Activated CD4-positive, alpha-beta T cell treated with anti-CD3 and anti-CD28 coated beads, Interleukin-2, amount 50 U/mL, for 4 hours (primary cell): ENCODE results near the gene CREB3.
A peak's percentile ranks its signal among the peaks of the same experiment; 100 is the strongest.

Source experiments
- DNase-seq, 2 experiments: peaks; one replicate each; pipeline ENCODE4 v3.0.0-alpha.2; 2020

The CREB3 gene

DNA sequence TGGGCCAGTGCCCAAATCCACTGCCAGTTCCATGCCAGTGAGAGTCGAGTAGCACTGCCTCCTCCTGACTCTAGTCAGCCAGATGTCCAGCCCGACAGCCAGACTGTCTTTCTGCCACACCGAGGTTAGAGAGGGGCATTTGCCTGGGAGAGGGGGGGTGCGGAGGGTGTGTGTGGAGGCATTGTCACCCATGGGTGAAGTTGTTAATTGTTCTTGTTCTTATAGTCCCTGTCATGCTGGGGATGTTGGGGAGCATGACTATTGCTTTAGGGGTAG lies 17.7 kb downstream of the CREB3 start:
- no peak for DNase-seq

- DNase-seq, result no peak
These were observed 21.0 kb downstream of the CREB3 start for GRCh38 chr9:35753466-35753865.

DNA sequence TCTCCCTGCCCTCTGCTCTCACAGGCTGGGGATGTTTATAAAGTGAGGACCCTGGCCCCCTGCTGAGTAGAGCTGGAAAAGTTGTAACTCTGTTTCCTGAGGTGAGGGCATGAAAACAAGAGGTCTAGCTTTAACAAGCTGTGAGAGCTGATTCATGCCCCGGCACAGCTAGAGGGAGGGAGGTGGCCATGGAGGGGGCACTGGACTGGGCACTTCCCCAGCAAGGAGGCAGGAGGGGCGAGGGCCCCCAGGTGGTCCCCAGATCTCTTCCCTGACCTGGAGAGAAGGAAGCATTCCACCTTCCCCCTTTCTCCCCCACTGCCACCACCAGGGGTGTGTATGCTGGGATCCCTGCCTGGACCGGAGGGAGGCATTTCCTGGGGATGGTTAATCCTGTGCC lies 21.8 kb downstream of the CREB3 start, which contains the start of gene MSMP:
TSS of gene MSMP (minus strand) at position 13 of the 400 bp plus-strand sequence. CDS start 147 bp downstream, outside the sequence.
- no peak for DNase-seq

DNA sequence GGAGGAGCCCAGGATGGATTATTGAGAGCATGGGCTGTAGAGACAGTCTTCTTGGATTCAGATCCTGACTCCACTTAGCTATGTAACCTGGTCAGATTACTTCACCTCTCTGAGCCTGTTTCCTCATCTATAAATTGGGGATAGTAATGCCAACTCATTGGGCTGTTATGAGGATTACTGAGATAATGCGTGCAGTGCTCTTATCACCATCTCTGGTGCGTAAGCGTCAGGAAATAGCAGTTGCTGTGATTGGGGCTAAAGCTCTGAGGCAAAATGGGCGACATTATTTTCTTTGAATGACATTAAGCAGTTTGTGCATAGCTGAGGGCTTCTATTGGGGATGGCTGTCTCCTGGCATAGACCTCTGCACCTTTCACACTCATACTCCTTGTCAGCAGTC lies 22.6 kb downstream of the CREB3 start:
- no peak for DNase-seq

- peak; percentile 74 to 76 for DNase-seq
These were observed 24.1 kb downstream of the CREB3 start for GRCh38 chr9:35756275-35757225.

DNA sequence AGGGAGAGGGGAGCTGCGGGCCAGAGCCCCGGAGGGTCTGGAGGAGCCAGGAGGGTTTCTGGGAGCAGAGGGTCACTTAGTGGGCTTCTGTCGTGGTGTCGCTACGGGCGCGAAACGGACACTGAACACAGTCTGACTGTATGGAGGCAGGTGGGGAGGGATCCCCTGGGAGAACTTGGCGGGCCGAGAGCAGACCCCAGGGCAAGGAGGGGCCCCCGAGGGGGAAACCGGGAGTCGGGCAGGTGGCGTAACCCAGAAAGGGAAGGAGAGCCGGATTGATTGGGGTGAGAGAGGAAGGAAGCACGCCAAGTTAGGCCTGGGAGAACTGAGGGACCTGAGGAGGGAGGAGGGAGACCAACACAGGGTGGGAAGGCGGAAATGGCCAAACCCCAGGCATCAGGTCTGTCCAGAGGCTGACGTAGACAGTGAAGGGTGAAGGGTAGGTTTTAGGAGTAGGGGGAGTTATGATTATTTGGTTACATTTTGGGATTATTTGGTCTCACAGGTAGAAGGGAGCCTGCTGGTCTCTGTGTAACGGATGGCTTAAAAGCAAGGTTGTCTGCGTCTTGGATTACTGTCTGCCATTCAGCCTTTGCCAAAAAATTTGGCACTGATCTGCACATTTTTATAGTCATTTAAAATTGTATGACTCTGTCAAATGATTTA lies 24.9 kb downstream of the CREB3 start:
- no peak for DNase-seq

- no peak for DNase-seq
These were observed 25.4 kb downstream of the CREB3 start for GRCh38 chr9:35757892-35758275.

- DNase-seq, result no peak
These were observed 26.1 kb downstream of the CREB3 start for GRCh38 chr9:35758475-35759050.

DNA sequence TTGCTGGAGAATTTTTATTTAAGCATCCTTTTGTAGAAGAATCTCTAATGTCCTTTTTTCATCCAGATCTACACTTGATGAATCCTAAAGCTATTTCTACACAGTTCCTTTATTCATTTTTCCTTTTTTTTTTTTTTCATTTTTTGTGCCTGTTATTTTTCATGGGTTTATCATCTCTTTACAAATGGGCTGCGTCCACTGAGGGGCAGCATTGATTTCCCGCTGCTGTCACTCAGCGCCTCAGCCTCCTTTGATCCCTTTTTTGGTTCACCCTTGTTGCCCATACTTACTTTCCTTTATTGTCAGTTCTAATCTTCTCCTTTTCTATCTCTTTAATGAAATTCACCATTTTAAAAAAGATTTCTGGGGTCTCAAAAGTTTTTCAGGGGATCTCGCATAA lies 27.3 kb downstream of the CREB3 start:
- DNase-seq, result no peak

DNA sequence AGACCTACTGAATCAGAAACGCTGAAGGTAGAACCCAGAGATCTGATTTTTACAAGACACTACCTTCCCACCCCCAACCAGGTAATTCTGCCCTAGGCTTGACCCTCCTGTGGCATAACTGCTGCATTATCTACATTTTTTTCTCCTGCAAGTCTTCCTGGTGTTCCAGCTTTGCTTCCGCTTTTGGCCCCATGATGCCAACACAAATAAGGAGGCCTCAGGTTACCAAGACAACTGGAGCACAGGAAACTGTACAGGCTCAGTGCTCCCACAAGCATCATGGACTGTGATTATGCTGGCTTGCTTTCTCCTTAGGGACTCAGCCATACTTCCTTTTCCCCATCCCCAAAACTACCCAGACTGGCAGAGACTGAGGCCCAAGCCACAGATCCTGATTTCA lies 28.2 kb downstream of the CREB3 start:
- DNase-seq, result no peak

- no peak for DNase-seq
These were observed 30.7 kb downstream of the CREB3 start for GRCh38 chr9:35763181-35763580.

DNA sequence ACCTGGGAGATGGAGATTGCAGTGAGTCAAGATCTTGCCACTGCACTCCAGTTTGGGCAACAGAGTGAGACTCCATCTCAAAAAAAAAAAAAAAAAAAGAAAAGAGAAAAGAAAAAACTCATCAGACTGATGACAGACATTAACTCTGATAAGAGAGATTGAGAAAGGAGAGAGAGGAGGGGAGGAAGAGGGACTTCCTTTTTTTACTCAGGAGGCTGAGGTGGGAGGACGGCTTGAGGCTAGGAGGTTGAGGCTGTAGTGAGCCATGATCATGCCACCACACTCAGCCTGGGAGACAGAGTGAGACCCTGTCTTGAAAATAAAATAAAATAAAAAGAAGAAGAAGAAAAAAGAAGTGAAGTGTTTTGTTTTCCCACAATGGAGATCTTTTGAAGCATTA lies 31.3 kb downstream of the CREB3 start:
- no peak for DNase-seq

DNA sequence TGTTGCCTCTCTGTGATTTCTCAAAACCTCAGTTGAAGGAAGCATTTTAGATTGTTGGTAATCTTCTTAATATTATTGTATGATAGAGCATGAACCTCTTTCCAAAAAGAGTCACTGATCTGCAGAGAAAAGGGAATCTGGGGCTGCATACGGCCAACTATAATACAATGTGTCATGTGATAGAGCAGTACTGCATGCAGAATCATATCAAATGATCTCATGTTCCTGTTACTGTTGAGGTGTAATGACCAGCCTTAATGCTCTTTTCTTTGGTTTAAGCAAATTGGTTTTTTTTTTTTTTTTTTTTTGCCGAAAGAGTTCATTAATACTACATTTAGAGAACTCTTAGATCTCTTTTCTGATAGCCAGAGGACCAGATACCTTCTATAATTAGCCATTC lies 34.5 kb downstream of the CREB3 start:
- no peak for DNase-seq

- no peak for DNase-seq
These were observed 35.0 kb downstream of the CREB3 start for GRCh38 chr9:35767458-35767857.

GRCh38 chr9:35769763-35770162 lies 37.3 kb downstream of the CREB3 start:
- no peak for DNase-seq

DNA sequence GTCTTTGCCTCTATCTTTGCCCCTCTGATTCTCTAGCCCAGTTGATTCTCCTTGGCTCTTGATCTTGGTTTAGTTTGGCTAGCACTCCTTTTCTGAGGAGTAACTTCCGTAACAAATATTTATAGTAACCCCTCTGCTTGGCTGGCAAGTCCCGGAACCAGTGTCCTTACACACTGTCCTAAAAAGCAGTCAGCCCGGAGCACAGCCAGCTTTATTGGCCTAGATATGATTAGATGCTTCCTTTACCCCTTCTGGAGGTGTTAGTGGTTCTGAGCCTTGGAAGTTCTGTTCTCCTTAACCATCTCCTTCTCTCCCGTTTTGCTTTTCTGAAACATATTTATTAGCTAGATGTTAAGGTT lies 38.6 kb downstream of the CREB3 start:
- no peak for DNase-seq

- no peak for DNase-seq
These were observed 39.1 kb downstream of the CREB3 start for GRCh38 chr9:35771534-35771933.

GRCh38 chr9:35771943-35772342 lies 39.5 kb downstream of the CREB3 start:
- DNase-seq, result no peak

GRCh38 chr9:35774907-35775635 lies 42.6 kb downstream of the CREB3 start:
- no peak for DNase-seq

GRCh38 chr9:35776018-35776417 lies 43.6 kb downstream of the CREB3 start:
- no peak for DNase-seq

DNA sequence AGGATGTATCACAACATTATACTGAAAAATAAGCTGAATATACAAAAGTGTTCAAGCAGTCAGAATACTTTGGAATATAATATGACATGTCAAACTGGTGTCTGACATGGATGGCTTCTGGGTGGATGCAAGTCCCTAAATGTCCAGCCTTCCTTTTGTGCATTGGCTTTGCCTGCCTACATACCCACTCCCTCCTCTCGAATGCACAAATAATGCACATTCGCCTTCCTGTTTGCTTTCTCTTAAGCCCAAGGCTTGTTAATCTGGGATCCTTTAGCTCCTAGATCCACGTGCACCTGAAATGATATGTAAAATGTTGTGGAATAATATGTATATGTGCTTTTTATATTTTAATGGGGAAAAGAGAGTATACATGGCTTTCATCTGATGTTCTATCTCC lies 46.0 kb downstream of the CREB3 start:
- DNase-seq, result no peak

GRCh38 chr9:35781066-35781465 lies 48.6 kb downstream of the CREB3 start:
- DNase-seq, result no peak

DNA sequence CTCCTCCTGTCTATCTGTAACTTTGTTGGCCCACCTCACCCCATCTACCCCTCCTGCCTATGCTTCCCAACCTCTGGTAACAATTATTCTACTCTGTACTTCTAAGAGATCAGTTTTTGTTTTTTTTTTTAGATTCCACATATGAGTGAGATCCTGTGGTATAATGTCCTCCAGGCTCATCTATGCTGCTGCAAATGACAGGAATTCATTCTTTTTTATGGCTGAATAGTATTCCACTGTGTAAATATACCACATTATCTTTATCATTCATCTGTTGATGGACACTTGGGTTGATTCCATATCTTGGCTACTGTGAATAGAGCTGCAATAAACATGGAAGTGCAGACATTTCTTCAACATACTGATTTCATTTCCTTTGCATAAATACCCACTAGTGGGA lies 51.0 kb downstream of the CREB3 start:
- no peak for DNase-seq
